Fibroblast of peridontal ligament (primary cell): ENCODE measurements around the gene SCAPER.
"Not testable (repeated sequence)": the region's sequence is repeated elsewhere in the genome, so short reads cannot be mapped to it uniquely, and the experiment has no call there.

ENCODE experiments used
- DNase-seq: peaks from one replicate; pipeline ENCODE4 v3.0.0-alpha.2; 2010; ENCODE audit errors: extremely low read depth

Gene SCAPER

DNA sequence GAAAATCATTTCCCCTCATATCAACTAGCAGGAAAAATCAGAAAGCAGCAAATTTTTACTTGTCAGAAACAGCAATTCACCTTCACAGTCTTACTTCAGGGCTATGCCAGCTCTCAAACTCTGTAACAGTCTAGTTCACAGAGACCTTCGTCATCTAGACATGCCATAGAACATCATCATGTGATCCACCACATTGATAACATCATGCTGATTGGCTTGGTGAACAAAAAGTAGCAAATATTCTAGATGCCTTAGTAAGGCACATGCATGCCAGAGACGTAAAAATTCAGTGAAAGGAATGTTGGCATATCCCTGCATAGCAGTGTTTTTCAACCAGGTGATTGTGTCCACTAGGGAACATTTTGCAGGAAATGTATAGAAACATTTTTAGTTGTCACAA is 8.6 kb upstream of the SCAPER start:
- DNase-seq = no peak

DNA sequence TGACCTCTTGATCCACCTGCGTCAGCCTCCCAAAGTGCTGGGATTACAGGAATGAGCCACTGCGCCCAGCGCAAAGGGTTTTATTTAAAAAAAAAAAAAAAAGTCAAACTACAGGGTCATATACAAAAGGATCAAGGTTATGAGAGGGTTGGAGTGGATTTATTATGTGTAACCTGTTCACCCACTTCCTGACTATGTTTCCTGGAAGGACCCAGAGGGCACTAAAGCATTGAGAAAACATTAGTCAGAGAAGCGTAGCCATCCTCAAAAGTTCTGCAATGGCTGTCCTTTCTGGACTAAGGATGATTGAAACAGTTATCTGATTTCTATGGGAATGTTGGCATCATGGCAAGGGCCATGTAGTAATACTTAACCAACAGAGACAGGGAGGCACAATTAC is 7.3 kb upstream of the SCAPER start:
- no peak for DNase-seq

- DNase-seq = no peak
Observed at GRCh38 chr15:76905855-76906254, 715 bp upstream of the SCAPER start.

DNA sequence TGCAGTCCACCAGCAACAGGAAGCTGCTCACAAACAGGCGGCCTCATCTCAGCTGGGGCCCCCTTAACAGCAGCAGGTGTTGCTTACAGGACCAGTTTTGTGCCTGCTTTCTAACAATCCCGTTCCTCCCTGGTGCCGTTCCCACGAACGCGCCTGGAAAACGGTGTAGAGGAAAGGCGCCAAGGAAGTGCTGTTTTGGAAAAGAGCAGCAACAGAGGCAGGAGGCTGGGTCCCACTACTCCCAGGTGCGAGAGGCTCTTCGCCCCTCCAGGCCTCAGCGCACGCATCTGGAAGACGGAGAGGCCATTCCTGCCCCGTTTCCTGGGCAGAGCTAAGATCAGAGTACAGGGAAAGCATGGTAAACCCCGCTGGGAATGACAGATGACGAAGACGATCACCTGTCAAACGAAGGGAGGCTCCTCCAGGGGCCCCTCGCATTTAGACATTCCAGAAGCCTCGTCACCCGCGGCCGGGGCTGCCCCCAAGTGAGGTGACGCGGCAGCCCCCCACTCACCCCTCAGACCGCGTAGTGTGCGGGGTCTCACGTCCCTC is 603 bp downstream of the SCAPER start:
- peak; percentile 5 for DNase-seq

DNA sequence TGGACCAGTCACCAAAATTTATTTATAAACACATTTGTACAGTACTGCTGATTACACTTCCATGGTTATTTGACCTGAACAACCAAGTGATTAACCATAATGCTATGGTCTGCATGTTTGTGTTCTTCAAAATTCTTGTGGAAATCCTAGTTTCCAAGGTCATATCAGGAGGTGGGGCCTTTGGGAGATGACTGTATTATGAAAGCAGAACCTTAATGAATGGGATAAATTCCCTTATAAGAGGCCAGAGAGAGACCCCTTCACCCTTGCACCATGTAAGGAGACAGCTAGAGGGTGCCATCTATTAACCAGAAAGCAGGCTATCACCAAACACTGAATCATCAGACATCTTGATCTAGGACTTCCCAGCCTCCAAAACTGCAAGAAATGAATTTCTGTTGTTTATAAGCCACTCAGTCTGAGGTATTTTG is 1.9 kb downstream of the SCAPER start:
- DNase-seq = peak; percentile 44

DNA sequence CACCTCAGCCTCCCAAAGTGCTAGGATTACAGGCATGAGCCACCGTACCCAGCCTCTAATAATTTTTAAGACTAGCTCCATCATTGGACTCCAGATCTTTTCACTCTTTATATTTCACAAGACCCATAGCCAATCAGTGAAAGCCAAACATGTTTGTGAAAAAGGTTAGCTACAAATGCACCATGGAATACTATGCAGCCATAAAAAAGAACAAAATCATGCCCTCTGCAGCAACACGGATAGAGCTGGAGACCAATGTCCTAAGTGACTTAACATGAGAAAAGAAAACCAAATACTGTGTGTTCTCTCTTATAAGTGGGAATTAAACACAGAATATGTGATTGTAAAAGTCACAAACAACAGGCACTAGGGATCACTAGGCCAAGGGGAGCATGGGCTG is 3.2 kb downstream of the SCAPER start:
- no peak for DNase-seq

DNA sequence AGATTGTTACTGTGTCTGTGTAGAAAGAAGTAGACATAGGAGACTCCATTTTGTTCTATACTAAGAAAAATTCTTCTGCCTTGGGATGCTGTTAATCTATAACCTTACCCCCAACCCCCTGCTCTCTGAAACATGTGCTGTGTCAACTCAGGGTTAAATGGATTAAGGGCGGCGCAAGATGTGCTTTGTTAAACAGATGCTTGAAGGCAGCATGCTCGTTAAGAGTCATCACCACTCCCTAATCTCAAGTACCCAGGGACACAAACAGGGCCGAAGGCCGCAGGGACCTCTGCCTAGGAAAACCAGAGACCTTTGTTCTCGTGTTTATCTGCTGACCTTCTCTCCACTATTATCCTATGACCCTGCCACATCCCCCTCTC is 5.2 kb downstream of the SCAPER start:
- DNase-seq = not testable (repeated sequence)

DNA sequence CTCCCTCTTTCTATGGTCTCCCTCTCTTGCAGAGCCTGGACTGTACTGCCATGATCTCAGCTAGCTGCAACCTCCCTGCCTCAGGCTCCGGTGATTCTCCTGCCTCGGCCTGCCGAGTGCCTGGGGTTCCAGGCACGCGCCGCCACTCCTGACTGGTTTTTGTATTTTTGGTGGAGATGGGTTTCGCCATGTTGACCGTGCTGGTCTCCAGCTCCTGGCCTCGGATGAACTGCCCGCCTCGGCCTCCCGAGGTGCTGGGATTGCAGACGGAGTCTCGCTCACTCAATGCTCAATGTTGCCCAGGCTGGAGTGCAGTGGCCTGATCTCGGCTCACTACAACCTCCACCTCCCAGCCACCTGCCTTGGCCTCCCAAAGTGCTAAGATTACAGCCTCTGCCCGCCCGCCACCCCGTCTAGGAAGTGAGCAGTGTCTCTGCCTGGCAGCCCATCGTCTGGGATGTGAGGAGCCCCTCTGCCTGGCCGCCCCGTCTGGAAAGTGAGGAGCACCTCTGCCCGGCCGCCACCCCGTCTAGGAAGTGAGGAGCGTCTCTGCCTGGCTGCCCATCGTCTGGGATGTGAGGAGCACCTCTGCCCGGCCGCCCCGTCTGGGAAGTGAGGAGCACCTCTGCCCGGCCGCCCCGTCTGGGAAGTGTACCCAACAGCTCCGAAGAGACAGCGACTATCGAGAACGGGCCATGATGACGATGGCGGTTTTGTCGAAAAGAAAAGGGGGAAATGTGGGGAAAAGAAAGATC is 5.8 kb downstream of the SCAPER start:
- not testable (repeated sequence) for DNase-seq

DNA sequence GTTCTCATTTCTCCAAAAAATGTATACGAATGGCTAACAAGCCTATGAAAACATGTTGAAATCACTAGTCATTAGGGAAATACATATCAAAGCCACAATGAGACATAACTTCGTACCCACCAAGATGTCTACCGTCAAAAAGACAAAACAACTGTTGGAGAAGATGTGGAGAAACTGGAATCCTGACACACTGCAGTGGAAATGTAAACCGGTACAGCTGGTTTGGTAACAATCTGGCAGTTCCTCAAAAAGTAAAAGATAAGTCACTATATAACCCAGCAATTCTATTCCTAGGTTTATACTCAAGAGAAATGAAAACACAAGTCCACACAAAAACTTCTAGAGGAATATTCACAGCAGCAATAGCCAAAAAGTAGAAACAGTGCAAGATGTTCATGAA is 7.0 kb downstream of the SCAPER start:
- peak; percentile 1 for DNase-seq

DNA sequence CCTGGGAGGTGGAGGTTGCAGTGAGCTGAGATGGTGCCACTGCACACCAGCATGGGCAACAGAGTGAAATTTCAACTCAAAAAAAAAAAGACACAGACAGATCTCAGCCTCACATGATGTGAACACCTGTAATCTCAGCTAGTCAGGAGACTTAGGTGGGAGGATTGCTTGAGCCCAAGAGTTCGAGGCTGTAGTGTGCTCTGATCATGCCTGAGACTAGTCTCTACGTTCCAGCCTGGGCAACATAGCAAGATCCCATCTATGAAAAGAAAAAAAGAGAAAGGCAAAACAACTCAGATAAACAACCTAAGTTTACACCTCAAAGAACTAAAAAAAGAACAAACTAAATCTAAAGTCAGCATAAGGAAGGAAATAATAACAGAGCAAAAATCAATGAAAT is 11.0 kb downstream of the SCAPER start:
- no peak for DNase-seq

GRCh38 chr15:76892836-76893235 is 12.3 kb downstream of the SCAPER start:
- DNase-seq = not testable (repeated sequence)

GRCh38 chr15:76887280-76888141 is 17.6 kb downstream of the SCAPER start:
- DNase-seq = not testable (repeated sequence)

DNA sequence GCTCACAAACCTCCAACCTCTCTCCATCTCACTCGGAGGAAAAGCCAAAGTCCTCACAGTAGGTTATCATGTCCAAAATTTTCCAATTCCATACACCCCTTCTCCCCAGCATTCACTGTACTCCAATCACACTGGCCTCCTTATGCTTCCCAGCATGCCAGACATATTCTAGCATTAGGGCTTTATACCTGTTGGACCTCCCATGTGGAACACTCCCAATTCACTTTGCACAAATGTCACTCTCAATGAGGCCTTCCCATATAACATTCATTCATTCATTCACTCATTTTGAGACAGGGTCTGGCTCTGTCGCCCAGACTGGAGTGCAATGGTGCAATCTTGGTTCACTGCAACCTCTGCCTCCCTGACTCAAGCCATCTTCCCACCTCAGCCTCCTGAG is 19.9 kb downstream of the SCAPER start:
- DNase-seq = no peak

GRCh38 chr15:76875911-76876310 is 29.2 kb downstream of the SCAPER start:
- no peak for DNase-seq

GRCh38 chr15:76873066-76873465 is 32.1 kb downstream of the SCAPER start:
- DNase-seq = not testable (repeated sequence)

- DNase-seq = no peak
Observed at GRCh38 chr15:76871930-76872329, 33.2 kb downstream of the SCAPER start.

DNA sequence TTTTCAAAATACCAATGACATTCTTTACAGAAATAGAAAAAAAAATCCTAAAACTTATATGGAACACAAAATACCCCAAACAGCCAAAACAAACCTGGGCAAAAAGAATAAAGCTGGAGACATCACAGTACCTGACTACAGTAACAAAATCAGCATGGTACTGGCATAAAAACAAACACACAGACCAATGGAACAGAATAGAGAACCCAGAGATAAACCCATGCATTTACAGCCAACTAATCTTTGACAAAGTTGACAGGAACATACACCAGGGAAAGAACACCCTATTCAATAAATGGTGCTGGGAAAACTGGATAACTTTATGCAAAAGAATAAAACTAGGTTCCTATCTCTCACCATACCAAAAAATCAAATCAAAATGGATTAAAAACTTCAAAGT is 36.4 kb downstream of the SCAPER start:
- DNase-seq = no peak

DNA sequence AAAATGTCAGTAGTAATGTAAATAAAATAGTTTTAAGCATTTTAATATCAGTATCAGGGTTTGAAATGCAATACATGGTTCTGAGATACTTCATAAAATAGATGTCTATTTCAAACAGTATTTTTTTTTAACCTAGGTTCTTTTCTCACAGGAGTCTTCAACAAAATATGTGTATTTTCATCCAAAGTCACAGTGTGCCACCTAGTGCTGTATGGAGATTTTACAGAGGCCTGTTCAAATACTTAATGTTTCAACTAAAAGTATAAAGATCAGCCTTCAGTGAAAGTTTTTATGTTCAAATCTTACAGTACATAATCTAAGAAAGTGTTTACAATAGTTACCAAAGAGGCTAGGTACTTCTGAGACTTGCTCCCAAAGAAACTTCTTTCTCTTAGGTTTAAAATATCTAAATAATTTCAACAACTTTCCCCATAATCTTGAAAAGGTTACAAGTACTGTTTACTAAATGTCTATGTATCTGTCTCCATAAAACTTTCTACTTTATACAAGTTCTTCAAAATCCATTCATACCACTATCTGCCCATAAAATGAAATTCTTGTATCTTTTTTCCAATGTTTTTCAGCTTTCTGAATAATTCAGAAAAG is 38.3 kb downstream of the SCAPER start:
- DNase-seq = peak; percentile 75

DNA sequence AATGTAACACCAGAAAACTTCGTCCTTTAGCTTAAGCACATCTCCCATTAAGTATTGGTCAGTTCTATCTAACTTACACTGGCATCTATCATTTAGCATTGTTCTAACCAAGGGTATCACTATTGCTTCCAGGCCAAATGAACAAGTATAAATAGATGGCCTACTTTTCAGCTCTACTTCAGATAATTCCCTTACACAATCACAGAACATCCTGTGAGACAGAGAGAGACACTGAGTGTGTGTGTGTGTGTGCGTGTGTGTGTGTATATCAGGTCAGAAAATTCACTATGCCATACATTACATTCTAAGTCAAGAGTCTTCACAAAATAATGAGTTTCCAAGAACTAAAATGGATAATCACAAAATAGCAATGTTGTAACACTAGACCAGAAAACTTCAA is 39.1 kb downstream of the SCAPER start:
- DNase-seq = peak; percentile 6

- no peak for DNase-seq
Observed at GRCh38 chr15:76865548-76865991, 39.6 kb downstream of the SCAPER start.

DNA sequence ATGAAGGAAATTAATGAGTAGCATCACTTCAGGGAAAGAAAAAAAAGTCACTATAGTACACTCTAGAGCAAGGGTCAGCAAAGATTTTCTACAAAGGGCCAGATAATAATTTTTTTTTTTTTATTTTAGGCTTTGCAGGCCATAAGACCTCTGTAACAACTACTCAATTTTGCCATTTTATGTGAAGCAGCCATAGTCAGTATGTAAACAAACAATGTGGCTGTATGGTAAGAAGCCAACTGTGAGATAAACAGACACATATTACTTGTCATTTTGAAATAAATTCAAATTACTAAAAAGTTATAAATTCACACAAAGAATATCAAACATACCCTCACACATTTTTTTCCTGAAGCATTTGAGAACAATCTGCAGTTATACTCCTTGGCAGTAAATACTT is 40.6 kb downstream of the SCAPER start:
- no peak for DNase-seq

GRCh38 chr15:76863693-76864092 is 41.4 kb downstream of the SCAPER start:
- DNase-seq = no peak
